GM18519 (cell line): ENCODE measurements around the gene PRKN.
A peak's percentile ranks its signal among the peaks of the same experiment; 100 is the strongest.

Experiments used
- ATAC-seq: cut with Tn5 transposase; IDR thresholded peaks from one replicate; pipeline ENCODE4 v1.9.1; 2021; ENCODE audit warnings: mild to moderate bottlenecking, moderate library complexity; ENCODE audit not compliant: unreplicated experiment, low FRiP score

PRKN gene

DNA sequence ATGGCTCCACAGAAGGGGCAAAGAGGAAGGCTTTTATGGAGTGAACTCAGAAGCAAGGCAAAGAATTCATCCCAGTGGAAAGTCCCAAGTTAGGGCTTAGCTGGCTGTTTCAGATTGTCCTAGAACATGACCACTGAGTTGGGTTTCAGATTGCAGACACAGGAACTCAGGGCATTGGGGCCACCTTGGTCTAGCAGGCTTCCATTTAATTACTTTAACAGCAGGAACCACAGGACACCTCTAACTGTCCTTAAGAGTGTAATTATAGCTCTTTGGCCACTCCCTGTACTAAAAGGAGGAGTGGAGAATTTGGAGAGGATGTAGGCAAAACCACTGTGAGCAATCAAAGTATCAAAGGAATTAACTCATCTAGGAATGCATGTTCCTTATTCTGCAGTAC, 1303.1 kb downstream of the PRKN start:
- no peak for ATAC-seq

DNA sequence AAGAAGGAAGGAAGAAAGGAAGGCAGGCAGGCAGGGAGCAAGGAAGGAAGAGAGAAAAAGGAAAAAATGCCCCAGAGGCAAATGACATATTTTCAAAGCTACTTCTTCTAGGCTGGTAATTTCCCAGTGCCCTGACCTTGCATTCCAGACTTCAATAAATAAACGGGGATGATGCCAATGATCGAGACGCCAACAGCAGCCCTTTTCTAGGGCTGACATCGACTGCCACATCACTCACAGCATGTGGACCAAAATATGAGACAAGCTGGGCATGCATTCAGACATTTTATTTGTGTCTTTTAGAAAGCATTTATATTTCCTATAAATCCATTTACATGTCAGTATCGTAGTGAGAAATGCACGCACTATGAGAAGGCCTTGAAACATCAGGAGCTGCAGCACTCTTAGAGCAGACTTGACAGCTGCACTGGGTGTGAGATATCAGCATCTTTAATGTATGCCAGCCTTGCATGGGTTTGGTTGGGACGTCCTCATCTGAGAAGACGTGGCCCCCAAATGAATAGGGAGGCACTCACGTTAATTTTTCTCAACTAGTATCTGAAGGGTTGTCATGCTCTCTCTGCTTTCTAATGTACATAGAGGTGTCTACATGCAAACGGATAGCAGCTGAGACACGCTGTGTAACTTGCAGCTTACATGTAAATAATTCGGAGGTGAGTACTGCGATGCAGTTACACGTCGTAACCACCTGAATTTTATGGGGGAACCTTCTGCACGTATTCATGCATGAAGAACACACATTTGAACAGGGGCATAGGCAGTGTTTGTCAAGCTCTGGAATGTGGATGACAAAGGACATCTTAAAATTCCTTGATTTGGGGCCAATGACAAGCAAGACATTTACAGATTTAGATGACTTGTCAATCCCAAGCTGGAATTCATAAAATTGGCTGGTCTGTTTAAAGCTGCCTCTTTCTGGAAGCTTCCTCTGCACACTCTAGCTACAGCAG, 1304.6 kb downstream of the PRKN start:
- ATAC-seq = no peak

DNA sequence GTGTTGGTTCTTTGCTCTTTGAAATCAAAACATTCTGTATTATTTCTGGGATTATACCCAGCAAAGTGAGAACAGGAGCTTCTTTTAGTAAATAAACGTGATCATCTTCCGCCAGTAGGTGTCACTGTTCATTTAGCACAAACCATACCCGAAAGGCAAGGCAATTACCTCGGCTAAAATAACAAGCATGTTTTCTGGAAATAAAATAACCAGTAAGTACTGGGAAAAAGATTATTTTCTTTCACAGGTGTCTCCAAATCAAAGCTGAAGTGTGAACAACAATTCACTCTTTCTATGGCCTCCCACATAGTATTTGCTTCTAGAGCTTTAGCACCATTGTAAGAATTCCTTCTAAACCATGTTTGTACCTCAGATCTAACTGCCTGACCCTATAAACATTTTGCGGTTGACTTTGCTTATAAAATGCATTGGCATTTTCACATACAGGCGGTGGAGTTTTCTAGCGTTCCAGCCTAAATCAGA, 1309.1 kb downstream of the PRKN start:
- ATAC-seq = peak; percentile 82

DNA sequence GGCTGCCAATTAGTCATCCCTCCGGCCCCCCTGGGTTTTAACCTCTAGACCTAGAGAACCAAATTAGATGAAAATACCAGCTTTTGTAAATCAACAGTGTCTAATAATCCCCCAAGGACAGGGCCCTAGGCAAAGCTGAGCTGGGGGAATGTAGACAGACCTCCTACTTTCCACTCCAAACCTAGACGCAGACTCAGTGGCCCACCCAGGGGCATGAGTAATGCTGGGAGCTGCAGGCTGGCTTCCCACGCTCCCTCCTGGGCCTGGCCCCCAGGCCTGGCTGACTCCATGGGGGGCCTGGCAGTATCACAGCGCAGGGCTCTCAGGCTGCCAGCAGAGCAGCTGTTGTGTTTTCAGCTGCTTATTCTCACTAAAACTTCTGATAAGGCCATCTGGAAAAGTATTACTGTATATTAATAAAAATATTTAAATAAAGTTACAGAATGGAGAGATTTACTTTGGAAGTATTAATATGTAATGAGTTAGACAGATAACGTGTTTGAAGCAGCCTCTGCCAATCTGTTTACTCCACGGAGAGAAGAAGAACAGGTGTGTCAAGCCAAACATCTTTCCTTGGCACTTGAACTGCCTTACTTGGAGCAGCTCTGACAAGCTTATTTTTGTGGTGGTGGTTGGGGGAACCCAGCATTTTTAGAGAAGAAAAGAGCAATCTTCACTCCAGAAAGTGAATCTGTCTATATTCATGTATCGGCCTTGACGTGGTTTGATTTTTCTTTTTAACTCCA, 1309.7 kb downstream of the PRKN start:
- ATAC-seq = no peak

DNA sequence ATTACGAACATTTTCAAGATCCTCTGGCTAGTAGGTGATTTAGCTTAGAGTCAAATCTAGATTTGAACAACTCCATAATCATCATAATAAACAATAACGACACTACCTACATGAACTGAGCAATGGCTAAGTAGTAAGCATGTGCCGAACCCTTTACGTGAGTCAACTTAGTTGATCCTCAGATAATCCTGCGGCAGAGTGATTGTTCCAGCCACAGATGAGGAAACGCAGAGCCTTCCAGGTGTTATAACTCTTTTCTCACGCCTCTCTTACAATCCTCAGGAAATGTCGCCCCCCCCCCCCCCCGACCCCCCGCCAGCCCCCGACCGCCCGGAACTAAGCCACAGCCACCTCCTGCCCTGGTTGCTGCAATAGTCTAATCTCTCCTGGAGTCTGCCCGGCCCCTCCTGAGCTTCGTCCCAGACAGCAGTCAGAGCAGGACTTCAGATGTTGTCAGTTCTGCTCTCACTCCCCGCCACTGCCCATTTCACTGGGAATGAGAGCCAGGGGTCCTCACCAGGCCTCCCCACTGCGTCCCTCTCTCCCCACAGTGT, 1312.2 kb downstream of the PRKN start:
- ATAC-seq = no peak

DNA sequence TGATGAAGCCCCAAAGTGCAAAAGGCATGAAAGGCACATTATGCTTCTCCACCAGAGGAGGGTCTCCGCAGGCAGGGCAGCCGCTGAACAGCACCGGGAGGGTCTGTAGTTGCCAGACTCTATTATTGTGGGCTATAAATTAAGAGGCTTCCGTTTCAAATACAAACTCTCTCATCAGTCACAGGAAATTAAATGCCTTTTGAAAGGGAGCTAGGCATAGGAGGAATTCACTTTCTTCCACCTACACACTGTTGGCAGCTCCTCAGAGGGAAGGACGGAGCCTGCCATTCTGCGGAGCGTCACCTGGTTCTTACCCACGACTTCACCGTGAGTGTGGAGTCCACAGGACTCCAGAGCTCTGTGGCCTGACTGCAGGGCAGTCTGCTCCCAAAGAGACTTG, 1312.9 kb downstream of the PRKN start:
- no peak for ATAC-seq

DNA sequence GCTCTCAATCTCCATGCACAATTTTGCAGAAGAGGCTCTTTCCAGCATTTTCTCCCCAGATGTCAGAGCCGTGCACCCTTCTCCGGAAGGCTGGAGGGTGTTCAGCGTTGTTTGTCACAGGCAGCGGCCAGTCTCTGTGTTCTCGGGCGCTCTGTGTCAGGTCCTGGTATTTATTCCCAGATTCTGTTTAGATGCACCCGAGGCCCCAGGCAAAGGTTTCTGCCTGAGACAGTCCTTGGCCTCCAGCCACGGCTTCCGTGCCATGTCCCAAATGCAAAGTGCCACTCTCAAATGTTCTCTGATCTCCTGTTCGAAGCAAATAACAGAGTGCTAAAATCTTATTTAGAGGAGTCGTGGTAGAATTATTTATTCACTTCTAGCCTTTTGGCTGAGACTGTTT, 1313.4 kb downstream of the PRKN start:
- ATAC-seq = no peak

DNA sequence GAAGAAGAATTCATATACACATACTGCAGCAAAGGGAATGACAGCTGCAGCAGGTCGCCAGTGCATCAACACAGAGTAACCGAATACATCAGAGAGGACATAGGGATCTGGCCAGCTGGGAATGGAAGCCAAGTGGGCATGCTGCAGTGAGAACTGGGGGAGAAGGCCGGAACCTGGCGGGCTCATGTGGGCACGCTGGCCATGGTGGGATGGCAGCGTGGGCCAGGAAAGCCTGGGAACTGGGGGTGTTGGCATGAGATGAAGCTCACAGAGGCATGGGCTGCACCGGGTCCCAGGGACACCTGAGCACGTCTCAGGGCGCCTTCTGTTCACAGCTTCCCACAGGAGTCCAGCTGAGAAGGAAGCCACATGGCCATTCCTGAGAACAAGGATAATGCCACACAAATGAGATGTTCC, 1314.2 kb downstream of the PRKN start:
- ATAC-seq = no peak

DNA sequence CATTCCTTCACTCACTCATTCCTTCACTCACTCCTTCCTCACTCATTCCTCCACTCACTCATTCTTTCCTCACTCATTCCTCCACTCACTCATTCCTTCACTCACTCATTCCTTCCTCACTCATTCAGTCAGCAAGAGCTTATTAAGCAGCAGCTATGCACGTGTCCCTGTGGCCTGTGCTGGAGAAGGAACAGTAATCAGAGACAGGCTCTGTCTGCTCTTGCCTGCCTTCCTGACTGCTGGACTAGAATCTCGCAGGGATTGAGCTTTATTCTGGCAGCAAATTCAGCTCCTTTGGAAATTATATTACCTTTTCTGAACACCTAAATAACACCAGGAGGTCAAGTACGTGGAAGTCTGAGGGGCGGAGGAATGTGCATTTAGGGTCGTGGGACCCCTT, 1314.8 kb downstream of the PRKN start:
- no peak for ATAC-seq

DNA sequence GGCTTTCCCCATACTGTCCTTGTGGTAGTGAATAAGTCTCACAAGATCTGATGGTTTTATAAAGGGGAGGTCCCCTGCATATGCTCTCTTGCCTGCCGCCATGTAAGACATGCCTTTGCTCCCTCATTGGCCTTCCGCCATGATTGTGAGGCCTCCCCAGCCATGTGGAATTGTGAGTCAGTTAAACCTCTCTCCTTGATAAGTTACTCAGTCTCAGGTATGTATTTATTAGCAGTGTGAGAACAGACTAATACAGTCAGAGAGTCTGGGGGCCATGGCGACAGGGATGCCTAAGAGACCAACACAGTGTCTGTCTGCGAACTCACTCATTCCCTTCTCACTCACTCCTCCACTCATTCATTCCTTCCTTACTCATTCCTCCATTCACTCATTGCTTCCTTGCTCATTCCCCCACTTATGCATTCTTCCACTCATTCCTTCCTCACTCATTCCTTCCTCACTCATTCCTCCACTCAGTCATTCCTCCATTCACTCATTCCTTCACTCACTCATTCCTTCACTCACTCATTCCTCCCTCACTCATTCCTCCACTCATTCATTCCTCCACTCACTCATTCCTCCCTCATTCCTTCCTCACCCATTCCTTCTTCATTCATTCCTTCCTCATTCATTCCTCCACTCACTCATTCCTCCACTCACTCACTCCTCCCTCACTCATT, 1316.2 kb downstream of the PRKN start:
- no peak for ATAC-seq

DNA sequence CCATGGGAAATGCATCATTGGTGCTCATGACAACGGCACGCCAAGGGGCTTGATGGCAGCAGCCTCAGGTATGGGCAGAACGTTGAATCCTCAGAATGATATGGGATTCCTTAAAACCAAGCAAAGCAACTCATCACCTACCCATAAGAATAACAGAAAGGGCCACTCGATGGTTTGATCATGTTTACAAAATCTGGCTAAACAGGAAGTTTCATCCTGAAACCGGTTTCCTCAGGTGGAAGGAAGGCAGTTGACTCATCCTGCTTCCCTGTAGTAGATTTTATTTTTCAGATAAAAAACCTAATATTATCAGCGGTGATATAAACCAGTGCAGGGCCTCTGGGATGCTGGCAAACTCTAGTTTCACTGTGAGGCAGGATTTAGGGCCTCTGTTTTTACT, 1316.8 kb downstream of the PRKN start:
- ATAC-seq = no peak

DNA sequence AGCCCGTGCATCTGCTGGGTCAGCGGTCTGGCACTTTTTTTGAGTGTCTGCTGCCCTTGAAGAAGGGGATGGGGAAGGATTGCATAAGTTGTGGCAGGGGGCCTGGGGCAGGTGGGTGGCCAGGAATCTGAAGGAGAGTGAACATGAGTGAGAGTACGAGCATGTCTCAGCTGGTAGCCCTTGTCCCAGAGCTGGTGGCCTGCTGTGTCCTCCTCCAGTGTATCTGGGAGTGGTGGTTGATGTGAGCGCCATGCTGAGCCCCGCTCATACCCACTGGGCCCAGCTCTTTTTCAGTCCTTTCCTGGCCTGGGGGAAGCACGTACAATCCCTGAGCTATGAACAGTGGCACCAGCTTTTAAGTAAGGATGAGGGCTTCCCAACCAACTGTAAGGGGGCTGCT, 1317.5 kb downstream of the PRKN start:
- ATAC-seq = no peak

DNA sequence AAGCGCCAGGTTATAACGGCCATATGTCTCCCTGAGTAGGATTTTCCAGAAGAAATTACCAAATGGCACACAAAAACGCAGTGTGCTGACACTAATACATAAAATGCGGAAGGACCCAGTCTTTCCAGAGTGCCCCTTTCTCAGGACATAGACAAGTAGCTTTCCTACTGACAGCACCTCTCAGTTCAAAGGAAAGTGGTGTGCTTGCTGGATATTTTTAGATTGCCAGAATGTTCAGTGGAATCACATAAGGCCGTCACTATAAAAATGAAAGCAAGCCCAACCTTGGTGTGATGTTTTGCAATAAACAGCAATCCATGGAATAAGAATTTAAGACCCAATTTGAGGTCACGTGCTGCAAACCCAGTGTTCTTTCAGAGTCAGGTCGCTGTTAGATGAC, 1318.2 kb downstream of the PRKN start:
- ATAC-seq = no peak

DNA sequence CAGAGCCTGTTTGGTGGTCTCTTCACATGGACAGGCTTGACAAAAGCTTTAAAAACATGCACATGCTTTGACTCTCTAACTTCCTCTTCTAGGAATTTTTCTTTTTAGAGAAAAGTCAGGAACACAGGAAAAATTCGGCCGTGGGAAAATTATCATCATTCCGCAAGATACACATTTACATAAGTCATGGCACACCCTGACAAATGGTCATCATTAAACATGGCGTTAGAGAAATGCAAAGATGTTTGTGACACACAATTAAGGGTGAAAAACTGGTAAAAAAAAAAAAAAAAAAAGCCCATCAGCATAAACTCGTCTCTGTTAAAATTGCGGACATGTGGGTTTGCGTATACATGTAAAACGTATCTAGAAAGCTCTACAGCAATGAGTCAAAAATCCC, 1319.5 kb downstream of the PRKN start:
- no peak for ATAC-seq

DNA sequence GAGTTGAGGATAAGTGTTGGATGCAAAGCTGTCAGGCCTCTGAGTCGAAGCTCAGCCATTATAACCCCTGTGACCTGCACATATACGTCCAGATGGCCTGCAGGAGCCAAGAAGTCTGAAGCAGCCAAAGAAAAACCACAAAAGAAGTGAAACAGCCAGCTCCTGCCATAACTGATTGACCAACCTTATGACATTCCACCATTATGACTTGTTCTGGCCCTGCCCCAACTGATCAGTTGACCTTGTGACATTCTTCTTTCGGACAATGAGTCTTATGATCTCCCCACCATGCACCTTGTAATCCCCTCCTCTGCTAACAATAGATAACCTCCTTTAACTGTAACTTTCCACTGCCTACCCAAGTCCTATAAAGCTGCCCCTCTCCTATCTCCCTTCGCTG, 1320.0 kb downstream of the PRKN start:
- no peak for ATAC-seq

DNA sequence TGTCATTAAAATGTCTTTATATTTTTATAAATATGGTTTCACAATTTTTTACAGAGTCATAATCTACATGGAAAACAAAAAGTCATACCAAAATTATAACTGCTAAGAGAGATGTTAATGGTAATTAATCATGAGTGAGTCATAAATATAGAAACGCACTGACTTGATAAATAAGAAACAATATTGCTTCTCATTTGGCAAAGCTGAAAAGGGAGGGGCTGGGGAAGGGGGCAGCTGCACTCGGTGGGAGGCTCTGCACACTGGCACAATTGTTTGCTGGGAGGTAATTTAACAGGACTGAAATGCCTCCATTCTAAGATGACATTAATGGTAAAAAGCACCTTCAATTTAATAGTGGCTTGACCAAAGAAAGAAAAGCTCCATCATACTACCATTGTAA, 1320.5 kb downstream of the PRKN start:
- ATAC-seq = no peak

DNA sequence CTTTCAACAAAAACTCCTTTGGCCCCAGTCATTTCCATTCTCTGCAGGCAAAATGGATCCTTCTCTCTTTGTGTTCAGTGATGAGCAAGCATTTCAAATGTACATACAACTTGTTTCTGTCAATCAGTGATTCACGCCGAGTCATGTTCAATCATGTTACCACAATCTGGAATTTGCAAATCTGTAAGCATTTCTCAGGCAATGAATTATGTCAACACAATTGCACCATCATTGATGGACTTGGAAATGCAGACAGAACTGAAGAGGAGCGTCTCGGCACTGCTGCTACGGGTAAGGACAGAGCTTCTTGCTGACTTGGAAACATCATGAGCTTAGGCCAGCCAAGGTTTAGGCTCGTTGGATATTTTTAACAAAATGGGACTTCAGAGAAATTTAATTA, 1320.9 kb downstream of the PRKN start:
- ATAC-seq = no peak

DNA sequence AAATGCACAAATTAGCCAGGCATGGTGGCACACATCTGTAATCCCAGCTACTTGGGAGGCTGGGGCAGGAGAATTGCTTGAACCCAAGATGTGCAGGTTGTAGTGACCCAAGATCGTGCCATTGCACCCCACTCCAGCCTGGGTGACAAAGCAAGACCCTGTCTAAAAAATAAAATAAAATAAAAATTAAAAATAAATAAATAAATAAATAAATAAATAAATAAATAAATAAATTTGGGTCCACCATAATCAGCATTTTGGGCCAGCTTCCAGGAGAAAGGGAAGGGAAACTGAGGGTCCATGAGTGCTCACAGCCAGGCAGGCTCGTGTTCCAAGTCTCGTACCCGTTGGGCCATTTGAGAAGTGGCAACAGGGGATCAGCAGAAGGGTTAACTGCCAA, 1322.1 kb downstream of the PRKN start:
- no peak for ATAC-seq

DNA sequence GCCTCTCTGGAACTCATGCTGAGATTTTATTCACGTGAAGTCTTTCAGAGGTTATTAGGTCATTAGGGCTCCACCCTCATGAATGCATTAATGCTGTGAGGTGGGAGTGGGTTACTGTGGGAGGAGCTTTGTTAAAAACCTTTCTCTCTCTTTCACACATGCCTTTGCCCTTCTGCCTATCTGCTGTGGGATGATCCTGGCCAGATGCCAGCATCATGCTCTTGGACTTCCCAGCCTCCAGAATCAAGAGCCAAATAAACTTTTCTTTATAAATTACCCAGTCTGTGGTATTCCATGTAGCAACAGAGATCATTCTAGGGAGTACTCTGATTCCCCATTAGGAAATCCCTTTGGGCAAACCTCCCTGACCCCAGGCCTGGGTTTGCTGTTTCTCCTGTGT, 1323.8 kb downstream of the PRKN start:
- ATAC-seq = no peak

DNA sequence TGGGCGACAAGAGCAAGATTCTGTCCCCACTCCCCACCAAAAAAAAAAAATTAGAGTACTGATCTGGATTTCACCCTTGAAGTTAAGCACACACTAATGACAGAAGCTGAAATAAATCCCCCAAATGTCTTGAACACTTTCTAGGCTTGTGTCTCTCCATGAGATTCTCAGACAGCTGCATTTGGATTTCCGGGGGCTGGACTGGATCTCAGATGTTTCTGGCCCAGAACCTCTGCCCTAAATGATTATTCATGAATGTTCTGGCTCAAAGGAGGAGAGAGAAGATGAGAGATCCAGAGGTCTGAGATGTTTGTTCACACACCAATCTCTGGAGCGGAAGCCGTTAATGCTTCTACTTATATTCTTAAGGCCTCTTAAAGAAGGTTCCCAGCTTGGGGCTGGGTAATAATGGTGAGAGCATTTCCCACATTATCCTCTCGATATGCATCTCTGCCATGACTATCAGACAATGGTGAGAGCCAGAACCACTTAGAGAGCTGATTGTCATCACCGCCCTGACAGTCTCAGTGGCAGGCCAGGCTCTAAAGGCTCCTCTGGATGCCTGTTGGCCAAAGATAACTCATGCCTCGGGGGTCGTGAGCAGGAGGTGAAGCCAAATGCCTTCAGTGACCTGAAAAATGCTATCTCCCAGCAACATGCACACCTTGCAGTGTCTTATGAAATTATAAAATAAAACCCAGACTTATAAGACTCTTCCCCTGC, 1325.8 kb downstream of the PRKN start:
- no peak for ATAC-seq
